ENCODE results near the gene PIK3C3. TPM values are rescaled to one million over a fixed set of nuclear protein-coding genes. Genes with fewer than 3 reads are reported as not detected.

Gene PIK3C3
- total and polyA plus RNA-seq, 2 of the 8 experiments (the other 6 are each of a cell fraction or from before 2014, with no cell fraction given) = 15.3 to 47.4 TPM

DNA sequence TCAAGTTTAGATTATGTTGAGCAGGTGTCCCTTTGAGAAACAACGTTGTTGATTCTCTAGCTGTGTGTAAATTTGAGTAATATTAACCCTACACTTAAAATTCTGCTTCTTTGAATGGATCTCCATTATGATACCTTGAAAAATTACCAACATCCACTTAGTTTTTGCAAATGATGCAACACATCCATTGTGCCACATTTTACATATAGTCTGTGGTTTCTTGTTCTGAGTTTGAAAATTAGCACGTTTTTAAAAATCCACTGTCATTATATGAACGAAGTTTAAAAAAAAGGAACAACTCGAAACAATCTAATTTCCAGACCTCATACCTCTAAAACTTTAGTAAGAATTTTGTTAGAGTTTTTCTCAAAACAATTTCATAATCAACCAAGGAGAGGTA lies 37.7 kb downstream of the PIK3C3 start (continued):
- no peak for TF ChIP-seq JUN (IDR thresholded peaks at IDR 0.05; ENCODE audit: low read depth, low read length)
- no peak for TF ChIP-seq CBX5 (IDR thresholded peaks at IDR 0.05; ENCODE audit: low read depth, low read length)
